Middle frontal gyrus (tissue), 1 donor: ENCODE data around the gene PTAR1.
"Not testable (repeated sequence)": the region's sequence is repeated elsewhere in the genome, so short reads cannot be mapped to it uniquely, and the experiment has no call there.

ENCODE experiments used
- DNase-seq: peaks from one replicate; pipeline ENCODE4 v3.0.0-alpha.2; 2015; ENCODE audit warnings: low spot score; ENCODE audit errors: extremely low spot score

PTAR1 gene

GRCh38 chr9:69759421-69760277 lies at the start of gene PTAR1:
Gene PTAR1, minus strand, starts transcription at chr9:69760011. Its CDS starts 73 bp downstream, at chr9:69759938.
- peak; percentile 87 for DNase-seq

GRCh38 chr9:69809304-69809863 lies 49.6 kb upstream of the PTAR1 start:
- DNase-seq: no peak

GRCh38 chr9:69806627-69807026 lies 46.8 kb upstream of the PTAR1 start:
- no peak for DNase-seq

- no peak for DNase-seq
These were observed 46.2 kb upstream of the PTAR1 start for GRCh38 chr9:69805962-69806515.

GRCh38 chr9:69801989-69802388 lies 42.2 kb upstream of the PTAR1 start:
- DNase-seq: no peak

GRCh38 chr9:69800027-69800426 lies 40.2 kb upstream of the PTAR1 start:
- DNase-seq: not testable (repeated sequence)

- DNase-seq: not testable (repeated sequence)
These were observed 39.7 kb upstream of the PTAR1 start for GRCh38 chr9:69799521-69799920.

GRCh38 chr9:69798744-69799143 lies 38.9 kb upstream of the PTAR1 start:
- DNase-seq: no peak

- DNase-seq: no peak
These were observed 37.9 kb upstream of the PTAR1 start for GRCh38 chr9:69797675-69798074.

- DNase-seq: no peak
These were observed 34.5 kb upstream of the PTAR1 start for GRCh38 chr9:69794356-69794755.

- DNase-seq: no peak
These were observed 25.9 kb upstream of the PTAR1 start for GRCh38 chr9:69785757-69786156.

GRCh38 chr9:69773258-69773657 lies 13.4 kb upstream of the PTAR1 start:
- DNase-seq: no peak

GRCh38 chr9:69771775-69772418 lies 12.1 kb upstream of the PTAR1 start:
- no peak for DNase-seq

GRCh38 chr9:69768716-69769115 lies 8.9 kb upstream of the PTAR1 start:
- DNase-seq: no peak

- no peak for DNase-seq
These were observed 8.3 kb upstream of the PTAR1 start for GRCh38 chr9:69768101-69768500.

- DNase-seq: not testable (repeated sequence)
These were observed 4.1 kb upstream of the PTAR1 start for GRCh38 chr9:69763862-69764261.

- DNase-seq: no peak
These were observed 2.7 kb upstream of the PTAR1 start for GRCh38 chr9:69762527-69762926.

GRCh38 chr9:69760278-69760610 lies 433 bp upstream of the PTAR1 start:
- DNase-seq: no peak

GRCh38 chr9:69759021-69759420 lies 790 bp downstream of the PTAR1 start:
- no peak for DNase-seq

GRCh38 chr9:69757996-69758675 lies 1.7 kb downstream of the PTAR1 start:
- DNase-seq: no peak

- no peak for DNase-seq
These were observed 4.6 kb downstream of the PTAR1 start for GRCh38 chr9:69755205-69755604.

GRCh38 chr9:69753830-69754229 lies 6.0 kb downstream of the PTAR1 start:
- no peak for DNase-seq
